SK-N-SH (cell line): ENCODE data around the gene LMO3.

Experiments used
- CHD2 ChIP-seq: fragments of 150-350 bp; IDR thresholded peaks from 2 replicates; pipeline ENCODE4 v1.6.1; 2018; ENCODE audit warnings: low read length; ENCODE audit not compliant: partially characterized antibody
- CTCF ChIP-seq: fragments of 200-600 bp; sonication (generic); IDR thresholded peaks from 2 replicates; pipeline ENCODE4 v1.6.1; 2017; ENCODE audit warnings: antibody characterized with exemption, mild to moderate bottlenecking, moderate library complexity
- EP300 ChIP-seq, 2 experiments: IDR thresholded peaks; 2 replicates each; pipeline versions ENCODE4 v1.4.0 to v1.6.1; 2012; ENCODE audit warnings: borderline replicate concordance in 1 of 2, low read depth in 1 of 2, low read length in 1 of 2
- EZH2phosphoT487 ChIP-seq: fragments of 200-600 bp; sonication (generic); IDR thresholded peaks from 2 replicates; pipeline ENCODE4 v1.6.1; 2017; ENCODE audit warnings: low read depth, mixed run types, mild to moderate bottlenecking, antibody characterized with exemption, moderate library complexity, borderline replicate concordance
- FOXJ3 ChIP-seq: sonication (generic); formaldehyde crosslinking; IDR thresholded peaks from 2 replicates; pipeline ENCODE4 v1.5.1; 2020; ENCODE audit warnings: mild to moderate bottlenecking, missing genetic modification reagents
- FOXM1 ChIP-seq: IDR thresholded peaks from 2 replicates; pipeline ENCODE4 v1.4.0; 2012; ENCODE audit warnings: low read depth, mild to moderate bottlenecking
- JUND ChIP-seq: IDR thresholded peaks from 2 replicates; pipeline ENCODE4 v1.4.0; 2012
- POLR2AphosphoS5 ChIP-seq: IDR thresholded peaks from 2 replicates; pipeline ENCODE4 v1.6.1; 2012; ENCODE audit warnings: low read depth, low read length
- RAD21 ChIP-seq: IDR thresholded peaks from 2 replicates; pipeline ENCODE4 v1.6.1; 2012; ENCODE audit warnings: mild to moderate bottlenecking, low read length
- REST ChIP-seq: IDR thresholded peaks from 2 replicates; pipeline ENCODE4 v1.6.1; 2012; ENCODE audit warnings: mild to moderate bottlenecking, low read depth, low read length, moderate library complexity
- RXRA ChIP-seq: IDR thresholded peaks from 2 replicates; pipeline ENCODE4 v1.4.0; 2012; ENCODE audit warnings: low read depth, mild to moderate bottlenecking, borderline replicate concordance
- USF2 ChIP-seq: fragments of 150-350 bp; IDR thresholded peaks from 2 replicates; pipeline ENCODE4 v1.6.1; 2017; ENCODE audit warnings: antibody characterized with exemption, low read length, low read depth, borderline replicate concordance

GRCh38 chr12:16542586-16542985 lies 63.4 kb downstream of the LMO3 start:
- TF ChIP-seq REST (no peak), CTCF (no peak), JUND (no peak), FOXJ3 (CRISPR knock-in tag) (no peak), CHD2 (no peak), RAD21 (no peak), POLR2AphosphoS5 (no peak), RXRA (no peak), EP300 (IDR thresholded peaks at IDR 0.05; ENCODE audit: borderline replicate concordance in 1 of 2, low read depth in 1 of 2, low read length in 1 of 2) (no peak), USF2 (no peak), EZH2phosphoT487 (no peak), FOXM1 (no peak)
